Endothelial cell of umbilical vein (primary cell): ENCODE data around the gene DMAC2L.

Experiments
- EZH2 ChIP-seq: IDR thresholded peaks from 2 replicates; pipeline ENCODE4 v1.6.1; 2012; ENCODE audit warnings: borderline replicate concordance, low read depth, mild to moderate bottlenecking, moderate library complexity, low read length, inconsistent platforms; ENCODE audit not compliant: severe bottlenecking
- FOS ChIP-seq: IDR thresholded peaks from 2 replicates; pipeline ENCODE4 v1.6.1; 2011; ENCODE audit warnings: mild to moderate bottlenecking, low read length, moderate library complexity, borderline replicate concordance; ENCODE audit not compliant: insufficient read depth
- GATA2 ChIP-seq: IDR thresholded peaks from 2 replicates; pipeline ENCODE4 v1.7.0; 2011; ENCODE audit warnings: low read depth, mild to moderate bottlenecking, moderate library complexity, mixed read lengths, low read length; ENCODE audit not compliant: insufficient read length, insufficient read depth
- JUN ChIP-seq: IDR thresholded peaks from 2 replicates; pipeline ENCODE4 v1.6.1; 2011; ENCODE audit warnings: borderline replicate concordance, low read depth; ENCODE audit not compliant: insufficient read length, insufficient read depth
- MYC ChIP-seq: IDR thresholded peaks from one replicate; pipeline ENCODE4 v1.6.1; 2011; ENCODE audit warnings: mild to moderate bottlenecking, low read depth, low read length
- POLR2A ChIP-seq: IDR thresholded peaks from 2 replicates; pipeline ENCODE4 v1.6.1; 2012; ENCODE audit warnings: low read depth, mild to moderate bottlenecking, control low read depth, low read length
- POLR2AphosphoS5 ChIP-seq: IDR thresholded peaks from 2 replicates; pipeline ENCODE4 v1.6.1; 2012; ENCODE audit warnings: low read depth, mild to moderate bottlenecking, control low read depth, low read length, moderate library complexity; ENCODE audit not compliant: insufficient read depth
- TF ChIP-seq, protein P1 (sequence below), 2 donors: IDR thresholded peaks; 1 replicate in 1 of 2; 2 replicates in 1 of 2; pipeline ENCODE4 v1.5.1; 2011; ENCODE audit warnings: low read length in 2 of 2, mild to moderate bottlenecking in 2 of 2, moderate library complexity in 2 of 2, control low read depth in 1 of 2, inconsistent platforms in 1 of 2, low read depth in 1 of 2; ENCODE audit not compliant: insufficient read depth in 1 of 2; ENCODE audit errors: extremely low read depth in 1 of 2
- TF ChIP-seq, protein P2 (sequence below): IDR thresholded peaks from 2 replicates; pipeline ENCODE4 v1.6.1; 2011; ENCODE audit not compliant: insufficient read depth, insufficient read length

DNA sequence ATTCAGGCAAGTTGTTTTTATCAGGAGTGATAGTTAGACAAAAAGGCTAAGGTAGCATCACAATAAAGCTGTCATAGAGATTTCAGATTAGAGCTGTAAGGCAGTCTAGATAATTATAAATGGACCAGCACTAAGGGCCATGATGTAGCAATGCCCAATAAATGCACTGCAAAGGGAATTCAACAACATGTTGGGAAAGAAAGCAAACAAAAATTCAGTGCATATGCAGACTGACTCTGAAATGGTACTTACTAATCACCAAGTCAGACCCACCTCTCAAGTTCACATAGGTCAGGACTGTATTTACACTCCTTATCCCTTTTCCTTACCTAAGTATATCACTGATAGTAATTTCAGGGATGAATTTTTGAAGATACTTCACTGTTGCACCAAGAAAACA, 47.1 kb upstream of the DMAC2L start:
- TF ChIP-seq, protein P1, sequence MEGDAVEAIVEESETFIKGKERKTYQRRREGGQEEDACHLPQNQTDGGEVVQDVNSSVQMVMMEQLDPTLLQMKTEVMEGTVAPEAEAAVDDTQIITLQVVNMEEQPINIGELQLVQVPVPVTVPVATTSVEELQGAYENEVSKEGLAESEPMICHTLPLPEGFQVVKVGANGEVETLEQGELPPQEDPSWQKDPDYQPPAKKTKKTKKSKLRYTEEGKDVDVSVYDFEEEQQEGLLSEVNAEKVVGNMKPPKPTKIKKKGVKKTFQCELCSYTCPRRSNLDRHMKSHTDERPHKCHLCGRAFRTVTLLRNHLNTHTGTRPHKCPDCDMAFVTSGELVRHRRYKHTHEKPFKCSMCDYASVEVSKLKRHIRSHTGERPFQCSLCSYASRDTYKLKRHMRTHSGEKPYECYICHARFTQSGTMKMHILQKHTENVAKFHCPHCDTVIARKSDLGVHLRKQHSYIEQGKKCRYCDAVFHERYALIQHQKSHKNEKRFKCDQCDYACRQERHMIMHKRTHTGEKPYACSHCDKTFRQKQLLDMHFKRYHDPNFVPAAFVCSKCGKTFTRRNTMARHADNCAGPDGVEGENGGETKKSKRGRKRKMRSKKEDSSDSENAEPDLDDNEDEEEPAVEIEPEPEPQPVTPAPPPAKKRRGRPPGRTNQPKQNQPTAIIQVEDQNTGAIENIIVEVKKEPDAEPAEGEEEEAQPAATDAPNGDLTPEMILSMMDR (IDR thresholded peaks at IDR 0.05; ENCODE audit: extremely low read depth in 1 of 2, insufficient read depth in 1 of 2, low read depth in 1 of 2, low read length in 2 of 2), result no peak
- no peak for TF ChIP-seq POLR2AphosphoS5
- TF ChIP-seq POLR2A, result no peak
- no peak for TF ChIP-seq EZH2
- TF ChIP-seq GATA2, result no peak
- TF ChIP-seq, protein P2, sequence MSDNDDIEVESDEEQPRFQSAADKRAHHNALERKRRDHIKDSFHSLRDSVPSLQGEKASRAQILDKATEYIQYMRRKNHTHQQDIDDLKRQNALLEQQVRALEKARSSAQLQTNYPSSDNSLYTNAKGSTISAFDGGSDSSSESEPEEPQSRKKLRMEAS, result no peak
- no peak for TF ChIP-seq JUN
- no peak for TF ChIP-seq MYC
- no peak for TF ChIP-seq FOS
